Epithelial cell of prostate (primary cell): ENCODE measurements around the gene RBM20.
"Not testable (repeated sequence)": the region's sequence is repeated elsewhere in the genome, so short reads cannot be mapped to it uniquely, and the experiment has no call there.

Experiments used
- DNase-seq: peaks from one replicate; pipeline ENCODE4 v3.0.0-alpha.2; 2011; ENCODE audit warnings: low read depth, low spot score
- H3K27ac ChIP-seq: fragments of 450-650 bp; 2 replicates; pipeline ENCODE4 v1.5.1; 2017; ENCODE audit warnings: mild to moderate bottlenecking

Gene RBM20

DNA sequence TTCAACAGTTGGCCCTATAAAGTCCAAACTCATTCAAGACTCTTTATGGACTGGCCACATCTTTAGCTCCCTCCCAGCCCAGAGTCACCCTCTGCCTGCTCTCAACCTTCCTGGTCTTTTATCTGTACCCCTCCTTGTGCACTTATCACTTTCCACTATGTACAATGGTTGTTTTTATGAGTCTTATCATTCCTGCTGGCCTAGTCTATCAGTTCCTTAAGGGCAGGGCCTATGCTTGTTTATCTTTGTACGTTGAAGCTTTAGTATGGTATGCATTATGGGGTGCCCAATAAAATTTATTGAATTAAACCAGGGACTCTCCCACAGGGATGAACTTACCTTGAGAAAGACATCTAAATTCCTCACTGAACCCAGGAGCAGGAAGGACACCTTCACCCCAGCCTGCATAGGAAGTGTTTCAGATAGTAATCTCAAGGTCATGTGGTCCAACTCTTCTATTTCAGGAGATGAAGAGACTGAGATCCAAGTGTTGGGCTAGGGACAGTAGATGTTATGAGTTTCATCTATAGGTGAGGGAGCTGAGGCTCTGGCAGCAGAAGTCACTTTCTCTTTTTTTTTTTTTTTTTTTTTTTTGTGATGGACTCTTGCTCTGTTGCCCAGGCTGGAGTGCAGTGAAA, 214.3 kb downstream of the RBM20 start:
- H3K27ac ChIP-seq, result no peak overlapping the region
- no peak for DNase-seq

DNA sequence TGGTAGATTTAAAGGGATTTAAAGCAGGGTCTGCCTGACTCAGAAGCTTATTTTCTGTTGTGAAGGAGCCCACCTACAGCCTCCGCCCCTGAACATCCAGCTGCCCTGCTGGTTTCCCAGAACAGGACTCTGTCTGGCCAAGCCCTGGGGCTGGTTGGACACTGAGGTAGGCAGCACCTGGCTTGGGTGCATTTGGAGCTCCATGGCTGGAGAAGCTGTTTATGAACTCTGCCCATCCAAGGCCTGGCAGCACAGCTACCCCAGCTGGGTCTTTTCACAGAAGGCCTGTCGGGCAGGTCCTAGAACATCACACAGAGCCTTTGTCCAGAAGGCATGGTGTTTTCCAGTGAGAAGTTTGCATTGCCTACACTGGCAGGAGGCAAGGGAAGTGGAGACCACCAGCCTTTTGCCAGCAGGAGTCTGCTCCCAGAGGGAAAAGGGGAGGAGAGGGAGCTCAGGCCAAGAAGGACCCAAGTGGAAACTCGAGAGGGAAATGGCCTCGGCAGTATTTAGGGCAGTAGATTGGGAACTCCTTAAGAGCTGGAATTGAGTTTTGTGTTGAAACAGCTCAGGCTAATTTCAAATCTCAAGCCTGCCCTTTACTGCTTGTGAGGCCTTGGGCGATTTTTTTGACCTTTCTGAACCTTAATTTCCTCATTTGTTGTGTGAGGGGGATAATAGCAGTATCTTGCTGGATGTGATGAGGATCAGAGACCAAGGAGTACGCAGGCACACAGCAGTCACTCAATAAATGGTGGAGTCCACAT, 215.3 kb downstream of the RBM20 start:
- no peak overlapping the region for H3K27ac ChIP-seq

DNA sequence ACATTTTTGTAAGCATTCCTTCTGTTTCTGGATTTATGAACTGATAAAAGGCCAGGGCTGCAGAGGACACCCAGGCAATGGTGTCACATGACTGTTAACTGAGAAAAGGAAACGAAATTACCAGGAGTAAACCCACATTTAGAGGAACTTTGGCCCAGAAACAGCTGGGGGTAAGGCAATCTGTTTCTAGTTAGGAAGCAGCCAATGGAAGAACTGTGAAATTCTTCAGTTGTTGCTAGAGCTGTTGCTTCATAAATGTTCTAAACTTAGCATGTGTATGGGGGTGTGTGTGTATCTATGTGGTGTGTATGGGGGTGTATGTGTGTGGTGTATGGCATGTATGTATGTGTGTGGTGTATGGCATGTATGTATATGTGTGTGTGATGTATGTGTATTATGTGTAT, 215.8 kb downstream of the RBM20 start:
- DNase-seq, result no peak
- no peak overlapping the region for H3K27ac ChIP-seq

More for the DNA sequence above, 215.3 kb downstream of the RBM20 start:
- DNase-seq, result no peak

DNA sequence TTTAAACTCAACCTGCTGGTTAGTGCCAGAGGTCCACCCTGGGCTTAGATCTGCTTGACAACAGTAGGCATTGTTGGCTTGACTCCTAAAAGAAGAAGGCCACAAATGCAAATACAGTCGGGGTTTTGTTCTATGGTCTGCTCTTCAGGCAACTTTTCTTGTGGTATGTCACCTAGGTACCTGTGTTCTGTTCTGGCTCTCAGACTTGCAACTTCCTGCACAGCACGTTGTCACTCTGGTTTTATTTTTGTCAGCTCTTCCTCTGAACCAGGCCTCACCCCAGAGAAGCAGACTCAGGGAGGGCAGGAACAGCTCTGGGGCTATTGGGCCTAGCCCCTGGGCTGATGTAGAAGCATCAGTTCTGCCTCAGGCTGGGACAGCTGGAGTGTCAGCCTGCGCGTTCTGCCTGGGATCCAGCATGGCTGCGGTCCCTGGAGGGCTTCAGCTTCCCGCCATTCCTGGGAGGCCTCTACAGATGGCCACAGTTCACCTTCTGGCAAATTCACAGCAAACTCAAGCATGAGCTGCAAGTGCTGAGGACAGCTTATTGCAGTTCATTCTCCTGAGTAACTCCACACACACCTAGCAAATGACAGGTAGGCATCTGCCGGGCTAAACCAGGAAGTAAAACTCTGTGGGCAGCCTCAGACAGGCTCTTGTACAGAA, 216.6 kb downstream of the RBM20 start:
- no peak for DNase-seq
- peak overlapping the region; percentile 83 for H3K27ac ChIP-seq

DNA sequence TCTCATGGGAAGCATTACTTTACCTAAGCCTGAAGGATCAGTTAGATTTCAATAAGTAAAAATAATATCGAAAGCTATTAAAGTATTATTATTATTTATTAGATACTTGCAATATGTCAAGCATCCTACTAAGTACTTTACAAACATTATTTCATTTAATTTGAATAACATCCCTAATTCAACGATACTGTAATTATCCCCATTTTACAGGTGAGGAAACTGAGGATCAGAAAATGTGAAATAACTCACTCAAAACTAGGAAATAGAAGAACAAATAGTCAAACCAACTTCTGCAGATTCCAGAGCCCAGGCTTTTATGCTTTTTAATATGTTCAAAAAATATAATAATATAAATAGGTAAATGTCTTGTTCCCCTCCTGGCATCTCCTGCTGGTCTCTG, 217.3 kb downstream of the RBM20 start:
- DNase-seq, result no peak
- H3K27ac ChIP-seq, result peak overlapping the region; percentile 83

DNA sequence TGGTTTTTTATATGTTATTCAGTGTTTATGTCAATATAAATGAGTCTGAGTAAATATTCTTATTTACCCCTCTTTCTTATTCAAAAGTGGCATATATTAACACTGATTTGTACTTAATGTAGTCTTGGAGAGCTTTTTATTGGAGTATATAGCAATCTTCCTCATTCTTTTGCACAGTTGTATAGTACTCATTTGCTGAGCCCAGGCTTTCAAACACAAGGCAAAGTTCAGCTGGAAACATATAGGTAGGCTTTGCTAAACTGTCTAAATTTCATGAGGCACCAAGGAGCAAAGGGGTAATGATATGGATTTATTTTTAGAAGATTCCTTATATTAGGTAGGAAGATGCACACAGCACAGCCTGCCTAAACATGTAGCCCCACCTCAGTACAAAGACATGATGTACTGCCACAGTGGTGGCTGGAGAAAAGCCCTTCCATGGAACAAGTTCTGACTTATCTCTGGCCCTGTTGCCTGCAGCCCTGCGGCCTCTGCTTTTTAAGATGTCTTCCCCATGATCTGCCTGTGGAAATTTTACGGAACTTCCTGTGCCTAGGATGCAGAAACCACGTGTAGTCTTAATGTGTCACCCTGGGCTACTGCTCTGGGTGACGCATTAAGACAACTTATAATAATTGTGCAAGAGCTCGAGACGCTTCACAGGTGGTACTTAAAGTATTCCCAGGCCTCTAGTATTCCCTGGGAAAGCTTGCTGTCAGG, 218.0 kb downstream of the RBM20 start:
- peak; percentile 96 for DNase-seq

DNA sequence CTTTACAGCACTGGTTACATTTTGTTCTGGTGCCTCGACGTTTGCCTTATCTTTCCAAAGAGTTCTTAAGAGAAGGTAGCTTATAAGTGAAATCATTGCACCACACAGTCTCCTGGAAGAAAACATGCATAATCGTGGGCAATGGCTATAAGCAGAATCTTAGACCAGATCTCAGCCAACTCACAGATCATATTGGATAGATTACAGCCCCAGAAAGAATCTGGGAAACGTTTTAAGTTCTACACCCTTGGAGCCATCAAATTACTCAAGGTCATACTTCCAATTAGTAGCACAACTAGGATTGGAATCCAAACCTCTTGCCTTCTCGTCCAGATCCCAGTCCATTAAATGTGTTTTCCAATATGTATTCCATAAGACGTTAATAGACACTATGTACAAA, 218.8 kb downstream of the RBM20 start:
- peak overlapping the region; percentile 83 for H3K27ac ChIP-seq
- no peak for DNase-seq

More for the DNA sequence above, 218.0 kb downstream of the RBM20 start:
- peak overlapping the region; percentile 83 for H3K27ac ChIP-seq

DNA sequence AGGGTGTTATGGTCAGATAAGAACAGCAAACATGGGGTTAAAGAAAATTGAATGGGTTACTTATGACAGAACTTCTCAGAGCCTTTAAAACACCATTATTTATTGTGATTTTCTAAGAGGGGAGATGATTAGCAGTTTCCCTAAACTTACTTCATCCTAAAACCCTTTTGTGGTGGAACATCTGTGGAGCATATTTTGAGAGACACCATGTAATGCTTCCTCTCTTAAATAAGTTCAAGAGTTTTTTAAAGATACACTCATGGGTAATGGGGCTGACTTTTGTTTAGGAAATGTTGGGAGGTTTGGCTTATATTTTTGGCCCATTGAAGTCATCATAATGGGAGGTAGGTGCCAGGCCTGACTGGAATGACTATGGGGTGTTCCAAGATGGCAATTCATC, 219.2 kb downstream of the RBM20 start:
- H3K27ac ChIP-seq, result no peak overlapping the region
- DNase-seq, result no peak

DNA sequence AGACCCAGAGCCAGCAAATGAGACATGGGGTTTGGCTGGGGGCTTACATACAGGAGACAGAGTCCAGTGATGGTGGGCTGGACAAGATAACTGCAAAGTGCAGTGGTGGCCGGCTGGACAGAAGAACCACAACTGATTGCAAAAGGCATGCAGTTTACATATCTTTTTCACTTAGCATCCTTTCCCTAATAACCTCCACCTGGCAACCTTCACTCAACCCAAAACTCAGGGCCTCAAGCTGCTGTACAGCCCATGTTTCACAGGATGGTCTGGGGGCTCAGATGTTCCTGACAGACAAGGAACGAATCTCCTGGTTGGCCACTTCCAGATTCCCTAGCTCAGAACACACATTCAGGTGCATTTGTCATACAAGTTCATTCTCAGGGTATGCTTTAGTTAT, 219.8 kb downstream of the RBM20 start:
- no peak overlapping the region for H3K27ac ChIP-seq

DNA sequence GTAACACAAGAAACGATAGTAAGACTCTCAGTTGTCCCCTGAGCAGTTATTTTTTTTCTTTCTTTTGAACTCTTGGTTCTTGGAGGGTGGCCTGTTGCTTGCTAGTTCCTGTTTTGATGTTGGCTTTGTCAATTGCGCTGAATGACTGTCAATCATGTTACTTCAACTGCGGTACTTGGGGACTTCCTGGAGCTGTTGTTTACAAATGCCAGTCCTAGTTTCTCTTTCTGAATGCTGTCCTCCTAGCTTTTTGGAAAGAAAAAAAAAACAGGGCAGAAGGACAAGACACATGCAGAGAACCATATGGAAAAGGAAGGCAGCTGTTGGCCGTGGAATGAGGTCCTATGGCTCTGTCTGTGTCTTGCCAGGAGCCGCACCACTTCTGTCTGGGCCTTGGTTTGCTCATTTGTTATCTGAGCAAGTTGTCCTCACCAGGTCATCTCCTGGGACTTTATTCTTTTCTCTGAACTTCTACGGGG, 220.6 kb downstream of the RBM20 start:
- DNase-seq, result no peak
- peak overlapping the region; percentile 82 for H3K27ac ChIP-seq

More for the DNA sequence above, 219.8 kb downstream of the RBM20 start:
- DNase-seq, result no peak

DNA sequence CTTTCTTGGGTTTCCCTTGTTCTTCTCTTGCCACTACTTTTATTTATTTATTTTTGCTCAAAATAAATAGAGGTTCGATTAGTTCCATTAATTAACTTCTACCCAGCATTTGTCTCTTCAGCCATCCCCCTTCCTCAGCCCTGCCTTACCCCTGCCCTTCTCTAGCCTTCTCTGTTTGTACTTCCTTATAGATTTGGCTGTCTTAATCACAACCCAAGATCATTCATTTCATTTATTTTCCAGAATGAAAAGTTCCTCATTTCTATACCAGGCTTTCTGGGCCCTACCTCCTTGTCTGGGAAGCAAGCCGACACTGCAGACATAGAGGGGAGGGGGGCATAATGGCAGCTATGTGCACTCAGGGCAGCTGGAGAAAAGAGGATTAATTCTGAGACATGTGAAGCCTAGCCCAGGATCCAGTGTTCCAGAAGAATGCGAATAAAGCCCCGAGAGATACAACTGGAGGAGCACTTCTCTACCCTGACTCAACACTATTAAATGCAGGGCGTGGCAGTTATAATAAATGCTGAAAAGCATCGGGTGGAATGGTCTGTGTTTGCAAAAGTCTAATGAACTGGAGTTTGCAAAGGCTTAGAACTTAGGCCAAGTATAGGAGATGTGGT, 221.2 kb downstream of the RBM20 start:
- H3K27ac ChIP-seq, result peak overlapping the region; percentile 82
- DNase-seq, result no peak

DNA sequence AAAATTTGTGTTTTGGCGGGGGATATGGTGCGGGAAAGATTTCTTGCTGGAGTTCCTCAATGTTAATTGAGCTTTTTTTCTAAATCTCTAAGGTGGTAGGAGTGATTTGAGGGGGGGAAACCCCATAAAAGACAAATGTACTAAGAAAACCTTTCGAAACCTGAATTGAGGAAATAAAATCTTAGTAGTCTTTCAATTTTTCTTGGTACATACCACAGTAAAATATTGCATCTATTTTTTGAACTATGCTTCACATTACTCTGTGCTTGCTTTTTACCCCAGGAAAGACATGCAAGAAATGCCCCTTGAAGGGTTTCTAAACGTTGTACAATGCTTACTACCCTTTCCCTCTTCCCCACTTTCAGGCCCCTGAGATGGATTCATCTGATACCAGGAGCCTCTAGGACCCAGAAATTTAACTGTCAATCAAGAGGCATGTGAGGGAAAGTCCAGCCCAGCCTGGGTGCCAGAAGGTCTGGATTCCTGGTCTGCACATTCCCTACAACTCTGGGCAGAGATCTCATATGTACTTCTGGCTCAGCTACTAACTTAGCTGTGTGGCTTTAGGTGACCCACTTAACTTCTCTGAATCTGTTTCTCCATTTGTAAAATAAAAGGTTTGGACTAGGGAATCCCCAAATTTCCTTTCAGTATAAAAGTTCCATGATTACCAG, 221.8 kb downstream of the RBM20 start:
- H3K27ac ChIP-seq, result peak overlapping the region; percentile 82
- no peak for DNase-seq

DNA sequence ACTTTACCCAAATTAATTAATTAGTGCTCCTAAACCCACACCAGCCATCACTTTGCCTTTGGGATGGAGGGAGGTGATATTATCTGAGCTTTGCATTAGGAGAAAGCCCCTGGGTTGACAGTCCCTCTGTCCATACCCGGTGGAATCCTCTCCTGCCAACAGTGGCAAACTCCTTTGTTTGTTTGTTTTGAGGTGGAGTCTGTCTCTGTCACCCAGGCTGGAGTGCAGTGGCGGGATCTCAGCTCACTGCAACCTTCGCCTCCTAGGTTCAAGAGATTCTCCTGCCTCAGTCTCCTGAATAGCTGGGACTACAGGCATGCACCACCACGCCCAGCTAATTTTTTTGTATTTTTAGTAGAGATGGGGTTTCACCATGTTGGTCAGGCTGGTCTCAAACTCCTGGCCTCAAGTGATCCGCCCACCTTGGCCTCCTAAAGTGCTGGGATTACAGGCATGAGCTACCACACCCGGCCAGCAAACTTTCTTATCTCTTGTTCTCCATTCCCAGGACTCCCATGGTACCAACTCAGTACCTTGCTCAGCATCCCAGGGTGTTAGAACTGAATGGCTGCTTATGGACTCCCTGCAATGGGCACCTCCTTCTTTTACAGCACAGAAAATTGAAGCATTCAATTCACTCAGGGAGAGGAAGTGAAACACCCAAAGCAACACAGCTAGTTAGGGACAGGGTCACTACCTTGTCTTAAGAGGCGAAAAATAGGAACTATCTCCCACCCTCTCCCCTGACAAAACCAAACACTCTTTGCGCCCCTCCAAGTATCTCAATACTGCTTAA, 223.1 kb downstream of the RBM20 start:
- H3K27ac ChIP-seq, DNase-seq: not testable (repeated sequence)

DNA sequence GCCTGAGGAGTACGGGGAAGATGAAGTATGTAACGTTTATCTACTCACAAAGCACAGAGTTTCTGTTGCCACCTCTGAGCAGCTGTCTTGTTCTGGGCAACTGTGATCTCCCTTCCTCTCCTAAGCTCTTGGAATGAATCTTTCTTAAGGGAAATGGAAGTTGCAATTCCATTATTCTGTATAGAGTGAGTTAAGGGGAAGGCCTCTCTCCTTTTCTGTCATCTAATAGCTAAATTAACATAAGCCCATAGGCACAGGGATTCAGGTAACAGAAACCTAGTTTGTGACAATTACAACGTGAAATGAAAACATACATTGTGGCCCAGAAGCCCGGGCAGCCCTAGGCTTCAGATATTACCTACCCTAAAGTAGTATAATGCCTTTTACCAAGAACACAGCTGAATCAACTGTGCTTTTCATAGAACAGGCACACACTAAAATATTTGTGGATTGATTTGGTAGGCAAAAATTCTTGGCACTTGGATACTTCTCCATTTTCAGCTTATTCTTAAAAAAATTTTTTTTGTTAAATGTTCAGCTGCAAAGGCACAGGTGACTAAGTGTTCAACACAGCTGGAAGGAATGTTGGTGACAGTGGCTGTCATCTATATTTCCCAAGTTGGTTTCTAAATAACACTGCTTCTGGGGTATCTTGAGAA, 223.8 kb downstream of the RBM20 start:
- no peak for DNase-seq
- no peak overlapping the region for H3K27ac ChIP-seq

DNA sequence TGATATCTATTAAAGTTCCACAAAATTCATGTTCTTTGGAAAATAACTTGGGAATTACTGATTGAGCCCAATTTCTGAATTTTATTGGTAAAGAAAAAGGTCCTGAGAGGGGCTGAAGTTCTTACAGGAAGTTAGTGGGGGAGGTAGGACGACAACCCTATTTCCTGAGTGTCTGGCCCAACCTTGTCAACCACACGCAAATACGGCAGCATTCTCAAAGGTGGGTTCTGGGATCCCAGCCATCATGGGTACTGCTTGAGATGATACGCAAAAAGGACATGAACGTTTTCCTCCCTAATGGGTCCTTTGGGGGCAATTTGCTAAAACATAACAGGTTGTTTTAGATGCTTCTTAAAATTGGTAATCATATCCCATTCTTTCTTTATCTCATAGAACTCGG, 224.8 kb downstream of the RBM20 start:
- no peak for DNase-seq
- H3K27ac ChIP-seq, result no peak overlapping the region

DNA sequence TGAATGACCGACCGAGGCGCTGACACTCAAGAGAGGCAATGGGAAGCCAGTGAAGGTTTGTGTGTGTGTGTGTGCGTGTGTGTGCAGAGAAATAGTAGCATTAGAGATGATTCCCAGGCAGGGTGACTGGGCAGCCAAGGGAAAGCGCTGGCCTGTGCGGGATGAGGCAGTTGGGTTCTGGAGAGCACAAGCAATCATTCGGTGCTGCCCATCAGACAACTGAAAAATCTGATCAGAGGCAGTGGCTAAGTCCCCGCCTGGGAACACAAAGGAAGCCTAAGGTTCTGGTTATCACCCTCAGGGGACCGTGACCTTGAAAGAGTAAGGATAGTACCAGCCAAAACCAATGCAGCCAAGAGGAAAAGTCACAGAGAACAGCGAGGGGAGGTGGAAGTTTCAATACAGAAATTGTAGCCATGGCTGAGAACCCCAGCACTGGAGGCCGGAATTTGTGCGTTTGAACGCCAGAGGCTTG, 226.7 kb downstream of the RBM20 start:
- DNase-seq, result no peak
- H3K27ac ChIP-seq, result peak overlapping the region; percentile 59

DNA sequence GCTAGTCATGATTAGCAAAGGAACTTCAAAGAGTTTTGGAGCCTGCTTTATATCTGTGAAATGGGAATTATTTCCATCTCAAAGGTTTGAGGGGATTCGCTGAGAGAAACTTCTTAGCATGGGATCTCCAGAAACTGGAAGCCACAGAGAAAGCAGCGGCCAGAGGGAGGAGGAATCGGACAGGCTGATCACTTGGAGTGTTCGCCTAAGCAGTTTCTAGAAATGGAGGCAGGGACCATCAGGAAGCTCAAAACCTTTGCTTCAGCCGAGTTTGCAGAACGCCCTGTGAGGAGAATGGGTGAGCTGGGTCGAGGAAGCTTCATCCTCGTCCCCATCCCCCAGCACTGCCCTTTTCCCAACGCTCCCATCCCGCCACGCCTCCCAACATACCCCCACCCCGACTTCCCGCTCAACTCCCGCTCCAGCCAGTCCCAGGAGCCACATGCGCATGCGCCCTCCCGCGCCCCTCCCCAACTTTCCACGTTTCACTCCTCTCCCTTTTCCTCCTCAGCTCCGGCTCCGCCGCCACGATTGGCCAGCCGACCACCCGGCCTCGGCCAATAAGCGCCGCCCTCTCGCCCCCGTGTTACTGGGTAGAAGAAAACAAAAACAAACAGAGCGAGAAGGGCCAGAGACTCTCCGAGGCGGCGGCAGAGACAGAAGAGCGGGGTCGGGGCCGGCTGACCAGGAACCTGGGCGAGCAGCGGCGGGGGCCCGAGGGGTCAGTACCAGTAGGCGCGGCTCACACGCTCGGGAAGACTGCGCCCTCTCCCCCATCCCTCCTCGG, 227.4 kb downstream of the RBM20 start, which contains the start of gene PDCD4:
Gene PDCD4 (plus strand): TSS at position 631 of the 787 bp plus-strand sequence. CDS start 4,100 bp downstream, outside the sequence.
- DNase-seq, result peak; percentile 68
- peak within 1 kb of the TSS; percentile 59 for H3K27ac ChIP-seq
